B cell (primary cell): ENCODE data around the gene KRTAP15-1. TPM values are rescaled to one million over a fixed set of nuclear protein-coding genes. Genes with fewer than 3 reads are reported as not detected.

Source experiments
- ATAC-seq: fragments of 200-7000 bp; cut with Tn5 transposase; one replicate; pipeline ENCODE4 v1.10.0; 2021; ENCODE audit warnings: low read depth, mild to moderate bottlenecking, moderate number of reproducible peaks, moderate library complexity
- CTCF ChIA-PET: fragments of 350-600 bp; sonication (Branson Sonifier 250); formaldehyde crosslinking; loops from one replicate; lab custom pipeline; 2021; ENCODE audit warnings: antibody characterized with exemption, inconsistent platforms; lab: Charles Lee
- POLR2A ChIA-PET: fragments of 350-600 bp; sonication (Branson Sonifier 250); formaldehyde crosslinking; loops from one replicate; lab custom pipeline; 2021; ENCODE audit warnings: antibody characterized with exemption; lab: Charles Lee
- DNase-seq: peaks from one replicate; pipeline ENCODE4 v3.0.0; 2013
- H2AFZ ChIP-seq: 2 replicates; pipeline ENCODE4 v1.6.1; 2012; ENCODE audit warnings: mild to moderate bottlenecking, low read depth, low read length; ENCODE audit not compliant: insufficient read depth, poor library complexity, severe bottlenecking
- H3K27ac ChIP-seq, 2 donors: 1 replicate in 1 of 2; 2 replicates in 1 of 2; pipeline ENCODE4 v1.5.1; 2012 to 2013; ENCODE audit warnings: low read length in 2 of 2, mild to moderate bottlenecking in 2 of 2, moderate library complexity in 1 of 2
- H3K27me3 ChIP-seq, 4 experiments: fragments of 200-600 bp in 1 of 4; sonication (generic) in 1 of 4; replicated peaks in 1 of 4; 1 replicate in 2 of 4; 2 replicates in 2 of 4; pipeline versions ENCODE4 v1.6.1 to v1.7.0; 2013 to 2016; ENCODE audit warnings: low read length in 3 of 4, mild to moderate bottlenecking in 2 of 4, mixed read lengths in 1 of 4, moderate library complexity in 1 of 4; ENCODE audit not compliant: insufficient read depth in 4 of 4, control insufficient read depth in 3 of 4; ENCODE audit errors: control extremely low read depth in 1 of 4
- H3K36me3 ChIP-seq, 2 experiments: replicated peaks in 1 of 2; 1 replicate in 1 of 2; 2 replicates in 1 of 2; pipeline versions ENCODE4 v1.6.1 to v1.7.1; 2013; ENCODE audit warnings: low read length in 1 of 2; ENCODE audit not compliant: insufficient read depth in 2 of 2, control insufficient read depth in 1 of 2; ENCODE audit errors: control extremely low read depth in 1 of 2, extremely low read depth in 1 of 2
- H3K4me1 ChIP-seq, 2 donors: fragments of 200-600 bp in 1 of 2; sonication (generic) in 1 of 2; 1 replicate in 1 of 2; 2 replicates in 1 of 2; pipeline versions ENCODE4 v1.5.1 to v1.6.1; 2013 to 2017; ENCODE audit warnings: low read length in 2 of 2; ENCODE audit not compliant: control insufficient read depth in 2 of 2, insufficient read depth in 2 of 2
- H3K4me2 ChIP-seq: replicated peaks from 2 replicates; pipeline ENCODE3; 2012; ENCODE audit warnings: mild to moderate bottlenecking, low read depth, low read length; ENCODE audit not compliant: poor library complexity, severe bottlenecking
- H3K4me3 ChIP-seq, 5 experiments: fragments of 200-600 bp in 1 of 5; sonication (generic) in 1 of 5; 1 replicate in 3 of 5; 2 replicates in 2 of 5; pipeline versions ENCODE4 v1.5.1 to v1.7.0; 2011 to 2016; ENCODE audit warnings: low read length in 4 of 5, mild to moderate bottlenecking in 4 of 5, low read depth in 2 of 5, control low read depth in 1 of 5, moderate library complexity in 1 of 5; ENCODE audit not compliant: insufficient read depth in 1 of 5; ENCODE audit errors: control extremely low read depth in 1 of 5, extremely low read depth in 1 of 5
- H3K79me2 ChIP-seq: fragments of 200-600 bp; sonication (generic); one replicate; pipeline ENCODE4 v1.6.0; 2016; ENCODE audit warnings: low read length; ENCODE audit not compliant: control insufficient read depth, insufficient read depth
- H3K9ac ChIP-seq: fragments of 200-600 bp; sonication (generic); 2 replicates; pipeline ENCODE4 v1.6.1; 2017; ENCODE audit warnings: mild to moderate bottlenecking, low read length, moderate library complexity
- H3K9me3 ChIP-seq, 3 donors: one replicate each; pipeline versions ENCODE4 v1.6.1 to v1.7.1; 2013; ENCODE audit warnings: low read length in 2 of 3; ENCODE audit not compliant: control insufficient read depth in 2 of 3, insufficient read depth in 1 of 3; ENCODE audit errors: control extremely low read depth in 1 of 3
- H4K20me1 ChIP-seq: 2 replicates; pipeline ENCODE4 v1.6.0; 2012; ENCODE audit warnings: mild to moderate bottlenecking, low read length; ENCODE audit not compliant: insufficient read depth, control insufficient read depth, poor library complexity, severe bottlenecking
- H3K27ac Mint-ChIP-seq: one replicate; pipeline ENCODE4 v1.8.0; 2021; ENCODE audit warnings: mixed read lengths
- H3K27me3 Mint-ChIP-seq: one replicate; pipeline ENCODE4 v1.8.0; 2021; ENCODE audit warnings: mixed read lengths
- H3K4me1 Mint-ChIP-seq: one replicate; pipeline ENCODE4 v1.8.0; 2021; ENCODE audit warnings: mixed read lengths
- H3K4me3 Mint-ChIP-seq: one replicate; pipeline ENCODE4 v1.8.0; 2021; ENCODE audit warnings: mixed read lengths
- H3K9me3 Mint-ChIP-seq: one replicate; pipeline ENCODE4 v1.8.0; 2022; ENCODE audit warnings: mixed read lengths; ENCODE audit not compliant: insufficient read depth
- CTCF ChIP-seq: fragments of 200-600 bp; IDR thresholded peaks from one replicate; pipeline ENCODE4 v1.8.0; 2022; ENCODE audit warnings: antibody characterized with exemption, mild to moderate bottlenecking
- EZH2 ChIP-seq: IDR thresholded peaks from 2 replicates; pipeline ENCODE4 v1.6.1; 2012; ENCODE audit warnings: borderline replicate concordance, low read depth, mild to moderate bottlenecking, moderate library complexity, low read length; ENCODE audit not compliant: insufficient read depth, poor library complexity, severe bottlenecking
- WGBS: methylation state at CpG from one replicate; pipeline ENCODE4 v1.1.5; 2013; ENCODE audit warnings: missing lambda C conversion rate; ENCODE audit not compliant: insufficient coverage; 5-methylcytosine and 5-hydroxymethylcytosine counted together
- intact Hi-C: fragments of 100-400 bp; cut with micrococcal nuclease; formaldehyde crosslinking; loops from one replicate; pipeline ENCODE4 v1.10.0; 2022
- polyA plus RNA-seq: library from polyadenylated mRNA; depleted of rRNA; stranded (reverse); fragments of >200 nt; gene quantifications from 2 replicates; pipeline ENCODE4 v1.2.3, GENCODE V29; 2012
- total RNA-seq, 2 donors: library from RNA; stranded (reverse); fragments of 120-200 nt in 1 of 2; gene quantifications; 1 replicate in 1 of 2; 2 replicates in 1 of 2; pipeline versions ENCODE4 v1.2.3 to v1.2.4, GENCODE V29; 2013 to 2022

KRTAP15-1 gene
- total and polyA plus RNA-seq, 2 donors (not counting 1 experiment from before 2014, with no cell fraction given), result not detected

- Histone ChIP-seq H3K9ac (no peak overlapping the region), H3K27ac (no peak overlapping the region), H3K27me3 (no peaks in the 10 kb centered on the region), H3K4me3 (no peak overlapping the region), H2AFZ (no peak overlapping the region), H4K20me1 (no peaks in the 10 kb centered on the region), H3K4me2 (no peak overlapping the region), H3K9me3 (no peaks in the 10 kb centered on the region), H3K4me1 (no peaks in the 10 kb centered on the region), H3K36me3 (no peaks in the 10 kb centered on the region), H3K79me2 (no peaks in the 10 kb centered on the region)
- Mint-ChIP-seq H3K4me1 (no peaks in the 10 kb centered on the region), H3K4me3 (no peak overlapping the region), H3K27ac (no peak overlapping the region), H3K9me3 (peaks cover 3% of the 10 kb centered on the region), H3K27me3 (no peaks in the 10 kb centered on the region)
- intact Hi-C loops, result no loop called here
- WGBS, result no CpG with 5 or more reads among the region's 6 CpGs
- ATAC-seq (no peak), DNase-seq (no peak)
- ChIA-PET CTCF (no interaction called here), POLR2A (no interaction called here)
- TF ChIP-seq CTCF, result no peak
- no peak for TF ChIP-seq EZH2
Observed at GRCh38 chr21:30468900-30469714, 29.0 kb downstream of the KRTAP15-1 start.

DNA sequence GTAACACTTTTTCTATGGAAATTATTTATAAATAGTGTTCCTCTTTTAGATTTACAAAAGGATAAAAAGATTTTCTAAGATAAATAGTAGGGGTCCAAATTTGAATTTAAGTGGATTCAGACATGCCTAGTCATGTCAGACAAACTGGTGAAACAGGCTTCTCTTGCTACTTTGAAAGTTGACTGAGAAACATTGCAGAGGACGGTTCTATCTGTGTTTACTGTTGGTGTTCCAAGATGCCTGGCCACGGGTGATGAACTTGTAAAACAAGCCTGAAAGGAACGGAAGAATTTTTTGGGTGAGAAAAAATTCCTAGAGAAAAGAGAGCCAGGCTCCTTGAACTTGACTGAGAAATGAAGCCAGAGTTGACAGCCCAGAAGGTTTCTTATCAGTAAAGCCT, 37.9 kb downstream of the KRTAP15-1 start:
- Histone ChIP-seq H3K27ac (no peak overlapping the region), H3K9me3 (no peaks in the 10 kb centered on the region), H2AFZ (no peak overlapping the region), H3K36me3 (no peaks in the 10 kb centered on the region), H3K4me3 (no peak overlapping the region), H4K20me1 (no peaks in the 10 kb centered on the region), H3K9ac (no peak overlapping the region), H3K27me3 (no peaks in the 10 kb centered on the region), H3K4me2 (no peak overlapping the region), H3K79me2 (no peaks in the 10 kb centered on the region), H3K4me1 (no peaks in the 10 kb centered on the region)
- DNase-seq (no peak), ATAC-seq (no peak)
- POLR2A ChIA-PET, result no interaction called here
- WGBS, result 50% methylated on average over 3 of the region's 3 CpGs
- no peak overlapping the region for H3K4me3 Mint-ChIP-seq
- intact Hi-C loops, result no loop called here
- TF ChIP-seq EZH2 (no peak), CTCF (no peak)
- H3K9me3 Mint-ChIP-seq, result peaks cover 3% of the 10 kb centered on the region
- no peak overlapping the region for H3K27ac Mint-ChIP-seq
- CTCF ChIA-PET, result no interaction called here
- no peaks in the 10 kb centered on the region for H3K4me1 Mint-ChIP-seq
- no peaks in the 10 kb centered on the region for H3K27me3 Mint-ChIP-seq
